HepG2 (cell line): ENCODE measurements around the gene BBLN. TPM values are rescaled to one million over a fixed set of nuclear protein-coding genes. Genes with fewer than 3 reads are reported as not detected.

Source experiments
- CEBPG ChIP-seq: IDR thresholded peaks from 2 replicates; pipeline ENCODE4 v1.6.1; 2016
- CREB3 ChIP-seq: sonication (generic); formaldehyde crosslinking; IDR thresholded peaks from 2 replicates; pipeline ENCODE4 v1.5.0; 2020; ENCODE audit warnings: missing genetic modification reagents
- ELF4 ChIP-seq: sonication (generic); formaldehyde crosslinking; IDR thresholded peaks from 2 replicates; pipeline ENCODE4 v1.5.0; 2020; ENCODE audit warnings: missing genetic modification reagents, mild to moderate bottlenecking, moderate library complexity, borderline replicate concordance
- ERF ChIP-seq: IDR thresholded peaks from 2 replicates; pipeline ENCODE4 v1.6.1; 2018; ENCODE audit warnings: missing biosample characterization, missing genetic modification reagents
- ETV6 ChIP-seq: sonication (generic); formaldehyde crosslinking; conservative IDR thresholded peaks from 2 replicates; pipeline ENCODE4 v1.4.0; 2020; ENCODE audit warnings: missing genetic modification reagents
- FUBP1 ChIP-seq: sonication (generic); formaldehyde crosslinking; IDR thresholded peaks from 2 replicates; pipeline ENCODE4 v1.5.1; 2020; ENCODE audit warnings: missing genetic modification reagents, mild to moderate bottlenecking, borderline replicate concordance
- HNRNPL ChIP-seq: fragments of 200-400 bp; formaldehyde crosslinking; IDR thresholded peaks from 2 replicates; pipeline ENCODE4 v1.6.1; 2017; ENCODE audit warnings: mild to moderate bottlenecking, low read depth, low read length
- IKZF5 ChIP-seq: IDR thresholded peaks from 2 replicates; pipeline ENCODE4 v1.6.1; 2018; ENCODE audit warnings: missing genetic modification reagents, mild to moderate bottlenecking, missing compliant biosample characterization
- IRF1 ChIP-seq: sonication (generic); formaldehyde crosslinking; IDR thresholded peaks from 2 replicates; pipeline ENCODE4 v1.4.0; 2020; ENCODE audit warnings: low read depth, mild to moderate bottlenecking, missing genetic modification reagents
- KLF13 ChIP-seq: sonication (generic); formaldehyde crosslinking; IDR thresholded peaks from 2 replicates; pipeline ENCODE4 v1.4.0; 2020; ENCODE audit warnings: mild to moderate bottlenecking, missing genetic modification reagents
- SIX4 ChIP-seq: sonication (generic); formaldehyde crosslinking; IDR thresholded peaks from 2 replicates; pipeline ENCODE4 v1.4.0; 2020; ENCODE audit warnings: missing genetic modification reagents
- SNRNP70 ChIP-seq: fragments of 200-400 bp; formaldehyde crosslinking; IDR thresholded peaks from 2 replicates; pipeline ENCODE4 v1.6.1; 2017; ENCODE audit warnings: mild to moderate bottlenecking, low read depth, low read length, moderate library complexity
- THAP9 ChIP-seq: sonication (generic); formaldehyde crosslinking; IDR thresholded peaks from 2 replicates; pipeline ENCODE4; 2020; ENCODE audit warnings: missing genetic modification reagents, mild to moderate bottlenecking, borderline replicate concordance
- ZMAT3 ChIP-seq: sonication (generic); formaldehyde crosslinking; conservative IDR thresholded peaks from 2 replicates; pipeline ENCODE4 v1.7.0; 2021; ENCODE audit warnings: missing genetic modification reagents
- ZNF20 ChIP-seq: sonication (generic); formaldehyde crosslinking; IDR thresholded peaks from 2 replicates; pipeline ENCODE4 v1.4.0; 2020; ENCODE audit warnings: mild to moderate bottlenecking, moderate library complexity, missing genetic modification reagents
- ZNF281 ChIP-seq: sonication (generic); formaldehyde crosslinking; IDR thresholded peaks from 2 replicates; pipeline ENCODE4 v1.4.0; 2020; ENCODE audit warnings: missing genetic modification reagents, borderline replicate concordance
- ZNF333 ChIP-seq: sonication (generic); formaldehyde crosslinking; IDR thresholded peaks from 2 replicates; pipeline ENCODE4 v1.4.0; 2020; ENCODE audit warnings: mild to moderate bottlenecking, missing genetic modification reagents, borderline replicate concordance
- ZNF33A ChIP-seq: sonication (generic); formaldehyde crosslinking; IDR thresholded peaks from 2 replicates; pipeline ENCODE4 v1.5.1; 2020; ENCODE audit warnings: missing genetic modification reagents, mild to moderate bottlenecking, moderate library complexity, borderline replicate concordance
- ZSCAN9 ChIP-seq: IDR thresholded peaks from 2 replicates; pipeline ENCODE4 v1.6.1; 2016; ENCODE audit warnings: borderline replicate concordance
- polyA plus RNA-seq, 8 experiments: library from polyadenylated mRNA; depleted of rRNA in 3 of 8; stranded (reverse) in 7 of 8; unstranded in 1 of 8; fragments of >200 nt; fragmentation: Illumina TruSeq in 4 of 8; extraction: Trizol in 4 of 8; gene quantifications; 2 replicates each; pipeline versions ENCODE4 v1.2.1 to v1.2.3, GENCODE V29; 2011 to 2016; ENCODE audit warnings: low read depth in 4 of 8, missing spikeins in 1 of 8, mixed read lengths in 1 of 8; ENCODE audit not compliant: insufficient read depth in 1 of 8
- total RNA-seq, 5 experiments: library from RNA; depleted of rRNA; stranded (reverse); fragments of >200 nt; fragmentation: Illumina TruSeq; extraction: Trizol; gene quantifications; 2 replicates each; pipeline ENCODE4 v1.2.3, GENCODE V29; 2016; ENCODE audit warnings: low read depth in 1 of 5

Gene BBLN
- total and polyA plus RNA-seq, 2 of the 13 experiments (the other 11 are each of a cell fraction or from before 2014, with no cell fraction given), result 27.6 to 33.1 TPM

- TF ChIP-seq ZNF33A (CRISPR knock-in tag) (no peak), IRF1 (CRISPR knock-in tag) (no peak), SNRNP70 (no peak), ELF4 (CRISPR knock-in tag) (no peak), ZNF281 (CRISPR knock-in tag) (no peak), ZSCAN9 (CRISPR knock-in tag) (no peak), ETV6 (CRISPR knock-in tag) (no peak), CEBPG (CRISPR knock-in tag) (peak; percentile 25; the same call in 1 of the 2 replicates), THAP9 (CRISPR knock-in tag) (no peak), ZNF333 (CRISPR knock-in tag) (no peak), KLF13 (CRISPR knock-in tag) (no peak), CREB3 (CRISPR knock-in tag) (no peak), IKZF5 (CRISPR knock-in tag) (no peak), SIX4 (CRISPR knock-in tag) (no peak), ZMAT3 (CRISPR knock-in tag) (no peak), ERF (no peak), HNRNPL (no peak), ZNF20 (CRISPR knock-in tag) (no peak), FUBP1 (no peak)
Measured at GRCh38 chr9:128149001-128149701, 10.9 kb upstream of the BBLN start, which contains the start of gene LCN2 (continued).
